SK-N-SH treated with all-trans-retinoic acid at 6 μM for 48 hours (cell line): ENCODE measurements around the gene SMC6.

Experiments used
- BACH2 ChIP-seq: fragments of 250-450 bp; sonication (Bioruptor Pico); IDR thresholded peaks from 2 replicates; pipeline ENCODE4 v1.9.0; 2021; ENCODE audit warnings: mild to moderate bottlenecking, borderline replicate concordance
- ESRRG ChIP-seq: fragments of 250-450 bp; sonication (Bioruptor Pico); IDR thresholded peaks from 2 replicates; pipeline ENCODE4 v1.6.1; 2021; ENCODE audit warnings: mild to moderate bottlenecking
- SNAI2 ChIP-seq: fragments of 250-450 bp; sonication (Bioruptor Pico); IDR thresholded peaks from 2 replicates; pipeline ENCODE4 v1.5.0; 2020; ENCODE audit warnings: mild to moderate bottlenecking, moderate library complexity
- ZFP3 ChIP-seq: fragments of 250-450 bp; sonication (Bioruptor Pico); IDR thresholded peaks from 2 replicates; pipeline ENCODE4 v1.5.0; 2020; ENCODE audit warnings: mild to moderate bottlenecking, moderate library complexity
- ZNF8 ChIP-seq: fragments of 450-650 bp; formaldehyde crosslinking; IDR thresholded peaks from 2 replicates; pipeline ENCODE4 v1.5.0; 2020; ENCODE audit warnings: mild to moderate bottlenecking, moderate library complexity
- TF ChIP-seq, protein P1 (sequence below): fragments of 250-450 bp; sonication (Bioruptor Pico); IDR thresholded peaks from 2 replicates; pipeline ENCODE4 v1.5.1; 2020; ENCODE audit warnings: low read depth, mild to moderate bottlenecking, moderate library complexity
- TF ChIP-seq, protein P2 (sequence below): fragments of 250-450 bp; sonication (Bioruptor Pico); IDR thresholded peaks from 2 replicates; pipeline ENCODE4 v1.8.0; 2020; ENCODE audit warnings: mild to moderate bottlenecking, moderate library complexity, borderline replicate concordance

DNA sequence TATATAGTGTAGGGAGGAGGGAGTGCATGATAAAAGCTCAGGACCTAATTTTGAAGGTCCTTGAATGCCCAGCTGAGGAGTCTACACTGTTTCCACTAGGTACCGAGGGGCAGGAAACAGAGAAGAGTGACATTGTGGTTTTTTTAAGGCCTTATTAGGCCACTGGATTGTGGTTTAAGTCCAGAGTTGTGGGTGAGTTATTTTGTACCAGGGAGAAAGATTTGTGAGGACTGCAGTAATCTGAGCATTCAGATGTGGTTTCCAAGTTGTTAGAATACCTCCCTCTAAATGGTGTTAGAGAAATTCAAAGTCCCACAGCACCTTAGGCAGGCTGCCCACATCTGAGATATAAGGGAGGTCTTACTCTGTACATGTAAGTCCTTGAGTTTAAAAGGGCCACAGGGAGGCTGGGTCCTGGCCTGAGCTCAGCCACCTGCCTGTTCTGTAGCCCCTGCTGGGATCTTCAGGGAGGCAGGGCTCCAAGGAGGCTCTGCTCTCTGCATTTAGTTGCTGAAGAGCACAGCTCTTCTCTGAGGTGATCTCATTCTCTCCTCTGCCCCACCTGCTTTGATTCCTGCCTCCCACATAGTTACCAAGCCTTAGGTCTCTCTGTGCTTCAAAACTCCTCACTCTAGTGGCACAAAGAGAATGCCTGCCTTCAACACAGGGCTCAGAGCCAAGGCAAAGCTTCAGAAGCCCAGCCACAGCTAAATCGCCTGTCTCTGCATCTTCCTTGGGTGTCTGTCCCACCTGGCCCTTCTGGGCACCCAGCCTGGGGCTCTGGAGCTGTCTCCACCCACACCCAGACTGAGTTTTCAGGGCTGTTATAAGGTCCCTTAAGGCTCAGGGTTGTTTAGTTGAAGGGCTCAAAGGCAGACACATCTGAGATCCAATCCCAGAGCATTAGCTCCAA, 125.0 kb downstream of the SMC6 start:
- TF ChIP-seq, protein P1, sequence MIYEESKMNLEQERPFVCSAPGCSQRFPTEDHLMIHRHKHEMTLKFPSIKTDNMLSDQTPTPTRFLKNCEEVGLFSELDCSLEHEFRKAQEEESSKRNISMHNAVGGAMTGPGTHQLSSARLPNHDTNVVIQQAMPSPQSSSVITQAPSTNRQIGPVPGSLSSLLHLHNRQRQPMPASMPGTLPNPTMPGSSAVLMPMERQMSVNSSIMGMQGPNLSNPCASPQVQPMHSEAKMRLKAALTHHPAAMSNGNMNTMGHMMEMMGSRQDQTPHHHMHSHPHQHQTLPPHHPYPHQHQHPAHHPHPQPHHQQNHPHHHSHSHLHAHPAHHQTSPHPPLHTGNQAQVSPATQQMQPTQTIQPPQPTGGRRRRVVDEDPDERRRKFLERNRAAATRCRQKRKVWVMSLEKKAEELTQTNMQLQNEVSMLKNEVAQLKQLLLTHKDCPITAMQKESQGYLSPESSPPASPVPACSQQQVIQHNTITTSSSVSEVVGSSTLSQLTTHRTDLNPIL (CRISPR knock-in tag): no peak
- TF ChIP-seq ZNF8 (CRISPR knock-in tag): no peak
- TF ChIP-seq, protein P2, sequence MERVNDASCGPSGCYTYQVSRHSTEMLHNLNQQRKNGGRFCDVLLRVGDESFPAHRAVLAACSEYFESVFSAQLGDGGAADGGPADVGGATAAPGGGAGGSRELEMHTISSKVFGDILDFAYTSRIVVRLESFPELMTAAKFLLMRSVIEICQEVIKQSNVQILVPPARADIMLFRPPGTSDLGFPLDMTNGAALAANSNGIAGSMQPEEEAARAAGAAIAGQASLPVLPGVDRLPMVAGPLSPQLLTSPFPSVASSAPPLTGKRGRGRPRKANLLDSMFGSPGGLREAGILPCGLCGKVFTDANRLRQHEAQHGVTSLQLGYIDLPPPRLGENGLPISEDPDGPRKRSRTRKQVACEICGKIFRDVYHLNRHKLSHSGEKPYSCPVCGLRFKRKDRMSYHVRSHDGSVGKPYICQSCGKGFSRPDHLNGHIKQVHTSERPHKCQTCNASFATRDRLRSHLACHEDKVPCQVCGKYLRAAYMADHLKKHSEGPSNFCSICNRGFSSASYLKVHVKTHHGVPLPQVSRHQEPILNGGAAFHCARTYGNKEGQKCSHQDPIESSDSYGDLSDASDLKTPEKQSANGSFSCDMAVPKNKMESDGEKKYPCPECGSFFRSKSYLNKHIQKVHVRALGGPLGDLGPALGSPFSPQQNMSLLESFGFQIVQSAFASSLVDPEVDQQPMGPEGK: no peak
- no peak for TF ChIP-seq BACH2
- no peak for TF ChIP-seq ZFP3 (CRISPR knock-in tag)
- TF ChIP-seq ESRRG (CRISPR knock-in tag): no peak
- TF ChIP-seq SNAI2 (CRISPR knock-in tag): no peak
